Loucy (cell line): ENCODE data around the gene PELI2.

Experiments
- H2AFZ ChIP-seq: fragments of 200-600 bp; sonication (generic); 2 replicates; pipeline ENCODE4 v1.6.0; 2016; ENCODE audit warnings: antibody characterized with exemption, mild to moderate bottlenecking, low read length, moderate library complexity
- H3F3A ChIP-seq: fragments of 200-600 bp; 2 replicates; pipeline ENCODE4 v1.6.0; 2016; ENCODE audit warnings: antibody characterized with exemption, low read depth, mild to moderate bottlenecking
- H3K27me3 ChIP-seq: fragments of 200-600 bp; sonication (generic); 2 replicates; pipeline ENCODE4 v1.6.1; 2014; ENCODE audit warnings: low read length, mild to moderate bottlenecking; ENCODE audit not compliant: insufficient read depth, poor library complexity, severe bottlenecking
- H3K36me3 ChIP-seq: fragments of 200-600 bp; sonication (generic); 2 replicates; pipeline ENCODE4 v1.6.1; 2016; ENCODE audit warnings: low read length; ENCODE audit not compliant: insufficient read depth
- H3K4me1 ChIP-seq: fragments of 200-600 bp; sonication (generic); 2 replicates; pipeline ENCODE4 v1.5.1; 2014; ENCODE audit warnings: low read length, mild to moderate bottlenecking; ENCODE audit not compliant: insufficient read depth, poor library complexity, severe bottlenecking
- H3K4me2 ChIP-seq: fragments of 200-600 bp; sonication (generic); 2 replicates; pipeline ENCODE4 v1.6.0; 2014; ENCODE audit warnings: antibody characterized with exemption, low read length, low read depth, mild to moderate bottlenecking; ENCODE audit not compliant: poor library complexity, severe bottlenecking
- H3K4me3 ChIP-seq: fragments of 200-600 bp; sonication (generic); 2 replicates; pipeline ENCODE4 v1.5.1; 2014; ENCODE audit warnings: low read length, mild to moderate bottlenecking, mixed read lengths; ENCODE audit not compliant: poor library complexity, severe bottlenecking
- H3K79me2 ChIP-seq: fragments of 200-600 bp; sonication (generic); 2 replicates; pipeline ENCODE4 v1.6.1; 2014; ENCODE audit warnings: low read length; ENCODE audit not compliant: insufficient read depth
- H3K9ac ChIP-seq: fragments of 200-600 bp; sonication (generic); 2 replicates; pipeline ENCODE4 v1.6.0; 2014; ENCODE audit warnings: mild to moderate bottlenecking, low read depth, low read length, moderate library complexity; ENCODE audit not compliant: poor library complexity, severe bottlenecking
- H3K9me2 ChIP-seq: fragments of 200-600 bp; sonication (generic); replicated peaks from 2 replicates; pipeline ENCODE4 v1.6.1; 2016; ENCODE audit warnings: low read depth, low read length, mixed read lengths
- H3K9me3 ChIP-seq: fragments of 200-600 bp; sonication (generic); 2 replicates; pipeline ENCODE4 v1.6.1; 2014; ENCODE audit warnings: mild to moderate bottlenecking, antibody characterized with exemption, low read length, low read depth; ENCODE audit not compliant: insufficient read depth
- H4K20me1 ChIP-seq: fragments of 200-600 bp; sonication (generic); 2 replicates; pipeline ENCODE4 v1.6.0; 2014; ENCODE audit warnings: antibody characterized with exemption, low read length, mild to moderate bottlenecking; ENCODE audit not compliant: insufficient read depth, poor library complexity, severe bottlenecking
- CTCF ChIP-seq: fragments of 200-600 bp; sonication (generic); conservative IDR thresholded peaks from 2 replicates; pipeline ENCODE4 v1.5.1; 2014; ENCODE audit warnings: mild to moderate bottlenecking, antibody characterized with exemption, low read length
- EZH2phosphoT487 ChIP-seq: fragments of 200-600 bp; IDR thresholded peaks from 2 replicates; pipeline ENCODE4 v1.6.1; 2018; ENCODE audit warnings: antibody characterized with exemption, mild to moderate bottlenecking, moderate library complexity, borderline replicate concordance

The PELI2 gene

GRCh38 chr14:56135001-56135400 lies 16.8 kb downstream of the PELI2 start:
- no peak overlapping the region for H2AFZ ChIP-seq
- peaks cover 100% of the 10 kb centered on the region for H4K20me1 ChIP-seq
- H3K79me2 ChIP-seq = peaks cover 100% of the 10 kb centered on the region
- H3K9me3 ChIP-seq = no peaks in the 10 kb centered on the region
- no peaks in the 10 kb centered on the region for H3F3A ChIP-seq
- H3K9ac ChIP-seq = no peak overlapping the region
- TF ChIP-seq CTCF = no peak
- no peak for TF ChIP-seq EZH2phosphoT487
- H3K27me3 ChIP-seq = no peaks in the 10 kb centered on the region
- H3K4me1 ChIP-seq = peaks cover 91% of the 10 kb centered on the region
- H3K9me2 ChIP-seq = no peaks in the 10 kb centered on the region
- H3K4me3 ChIP-seq = no peak overlapping the region
- H3K36me3 ChIP-seq = no peaks in the 10 kb centered on the region; the same call in 1 of the 2 replicates
- H3K4me2 ChIP-seq = peak overlapping the region; percentile 36

- no peaks in the 10 kb centered on the region for H3K9me2 ChIP-seq
- peak overlapping the region; percentile 36 for H3K4me2 ChIP-seq
- peaks cover 89% of the 10 kb centered on the region for H3K4me1 ChIP-seq
- H3K36me3 ChIP-seq = peaks cover 6% of the 10 kb centered on the region; the same call in 1 of the 2 replicates
- peaks cover 100% of the 10 kb centered on the region for H4K20me1 ChIP-seq
- no peak for TF ChIP-seq CTCF
- TF ChIP-seq EZH2phosphoT487 = no peak
- H3K79me2 ChIP-seq = peaks cover 100% of the 10 kb centered on the region
- H3K4me3 ChIP-seq = no peak overlapping the region
- H3K9ac ChIP-seq = no peak overlapping the region
- H3K27me3 ChIP-seq = no peaks in the 10 kb centered on the region
- H2AFZ ChIP-seq = no peak overlapping the region
- no peaks in the 10 kb centered on the region for H3F3A ChIP-seq
- no peaks in the 10 kb centered on the region for H3K9me3 ChIP-seq
Observed at GRCh38 chr14:56135668-56136067, 17.5 kb downstream of the PELI2 start.

GRCh38 chr14:56136571-56137452 lies 18.6 kb downstream of the PELI2 start:
- no peak for TF ChIP-seq EZH2phosphoT487
- no peak for TF ChIP-seq CTCF
- H3K4me2 ChIP-seq = peak overlapping the region; percentile 36

More at GRCh38 chr14:56136571-56137452, 18.6 kb downstream of the PELI2 start:
- Histone ChIP-seq H3K9ac (no peak overlapping the region), H3K9me3 (no peaks in the 10 kb centered on the region), H2AFZ (no peak overlapping the region), H3K4me1 (peaks cover 89% of the 10 kb centered on the region), H3K79me2 (peaks cover 100% of the 10 kb centered on the region), H3K36me3 (peaks cover 6% of the 10 kb centered on the region; the same call in 1 of the 2 replicates), H3F3A (no peaks in the 10 kb centered on the region), H4K20me1 (peaks cover 100% of the 10 kb centered on the region), H3K9me2 (no peaks in the 10 kb centered on the region), H3K27me3 (no peaks in the 10 kb centered on the region), H3K4me3 (no peak overlapping the region)
